ENCODE results near the gene EYS.
"Not testable (repeated sequence)": the region's sequence is repeated elsewhere in the genome, so short reads cannot be mapped to it uniquely, and the experiment has no call there.

Gene EYS

DNA sequence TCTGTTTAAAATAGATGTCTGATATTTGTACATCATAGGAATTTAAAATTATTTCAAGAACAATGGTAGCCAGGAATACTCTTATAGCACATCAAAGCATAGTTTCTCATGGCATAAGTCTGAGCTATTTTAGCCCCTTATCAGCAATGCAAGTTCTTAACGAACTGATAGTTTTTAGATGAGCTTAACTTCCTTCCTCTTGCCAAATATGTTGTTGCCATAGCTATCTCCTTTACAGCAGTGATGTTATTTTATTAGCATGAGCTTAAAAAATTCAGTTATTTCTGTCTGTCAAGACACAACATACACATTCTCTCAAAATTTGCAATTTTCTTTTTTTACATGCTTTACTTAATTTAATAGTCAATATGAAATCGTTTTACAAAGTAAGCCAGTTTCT lies 1204.2 kb downstream of the EYS start:
- in situ Hi-C loops (cut with MboI; ENCODE audit: low sequenced_read_pairs), result no loop called here

DNA sequence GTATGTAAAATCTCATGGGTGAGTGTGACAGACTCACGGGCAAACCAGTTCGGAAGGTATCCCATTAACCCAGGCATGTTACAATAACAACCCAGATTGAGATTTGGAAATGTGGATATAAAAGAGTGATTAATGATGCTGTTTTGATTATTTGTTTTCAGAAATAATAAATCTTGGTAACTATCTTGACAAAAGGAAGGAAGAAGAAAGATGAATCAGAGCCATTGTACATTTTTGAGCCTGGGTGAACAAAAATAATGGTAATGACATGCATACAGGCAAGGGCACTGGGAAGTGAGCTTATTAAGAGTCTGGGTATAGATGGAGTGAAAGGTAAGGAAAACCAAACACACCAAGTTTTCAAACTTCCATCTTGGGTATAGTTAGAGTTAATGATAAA lies 1209.4 kb downstream of the EYS start:
- in situ Hi-C loops (cut with MboI; ENCODE audit: low sequenced_read_pairs), result no loop called here

DNA sequence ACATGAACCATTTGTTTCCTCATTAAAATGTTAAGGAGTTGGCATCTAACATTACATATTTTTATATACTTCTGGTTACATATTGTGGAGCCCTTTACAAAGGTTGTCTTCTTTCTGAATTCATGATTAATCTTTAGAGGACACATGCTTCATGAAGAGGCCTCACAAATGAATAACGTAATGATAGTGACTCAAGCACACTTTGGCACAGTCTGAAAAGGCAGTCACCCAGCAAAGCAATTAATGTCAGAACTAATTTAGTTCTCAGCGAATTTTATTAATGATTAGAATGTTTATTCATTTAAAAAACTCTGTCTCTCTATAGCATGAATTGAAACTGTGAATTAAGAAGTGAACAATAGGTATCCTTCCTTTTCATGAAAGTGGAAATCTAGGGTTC lies 1217.3 kb downstream of the EYS start:
- in situ Hi-C loops (cut with MboI; ENCODE audit: low sequenced_read_pairs), result no loop called here

DNA sequence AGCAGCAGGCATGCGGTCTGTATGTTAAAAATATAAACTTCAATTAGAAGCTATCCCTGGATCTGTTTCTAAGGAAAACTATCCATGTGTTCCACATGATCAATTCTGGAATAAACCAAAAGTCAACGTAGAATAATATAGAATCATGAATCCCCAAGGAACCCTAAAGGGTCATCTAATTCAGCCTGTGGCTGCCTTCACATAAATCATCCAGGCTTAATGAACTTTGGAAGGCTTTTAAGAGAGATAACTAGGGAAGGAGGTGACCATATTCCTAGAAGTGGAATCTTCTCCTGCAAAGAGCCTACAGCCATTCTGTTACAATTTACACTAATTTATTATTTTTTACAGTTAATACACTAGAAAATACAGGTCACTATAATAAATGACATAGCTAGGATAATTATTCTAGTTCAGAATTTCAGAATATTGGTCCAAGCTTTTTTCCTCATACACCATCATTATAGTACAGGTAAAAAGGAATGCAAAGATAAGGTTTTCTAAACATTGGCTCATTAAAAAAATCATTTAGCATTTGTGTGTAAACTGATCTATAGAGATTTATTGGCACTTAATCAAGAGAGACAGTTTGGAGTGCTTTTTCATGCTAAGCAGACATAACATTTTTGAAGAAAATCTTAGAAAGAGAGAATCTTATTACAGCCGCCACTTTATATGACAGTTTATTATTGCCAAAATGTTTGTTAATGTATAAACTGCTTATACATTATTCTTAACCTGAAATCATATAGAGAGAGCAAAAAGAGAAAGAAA lies 1220.3 kb downstream of the EYS start:
- in situ Hi-C loops (cut with MboI; ENCODE audit: low sequenced_read_pairs), result no loop called here

DNA sequence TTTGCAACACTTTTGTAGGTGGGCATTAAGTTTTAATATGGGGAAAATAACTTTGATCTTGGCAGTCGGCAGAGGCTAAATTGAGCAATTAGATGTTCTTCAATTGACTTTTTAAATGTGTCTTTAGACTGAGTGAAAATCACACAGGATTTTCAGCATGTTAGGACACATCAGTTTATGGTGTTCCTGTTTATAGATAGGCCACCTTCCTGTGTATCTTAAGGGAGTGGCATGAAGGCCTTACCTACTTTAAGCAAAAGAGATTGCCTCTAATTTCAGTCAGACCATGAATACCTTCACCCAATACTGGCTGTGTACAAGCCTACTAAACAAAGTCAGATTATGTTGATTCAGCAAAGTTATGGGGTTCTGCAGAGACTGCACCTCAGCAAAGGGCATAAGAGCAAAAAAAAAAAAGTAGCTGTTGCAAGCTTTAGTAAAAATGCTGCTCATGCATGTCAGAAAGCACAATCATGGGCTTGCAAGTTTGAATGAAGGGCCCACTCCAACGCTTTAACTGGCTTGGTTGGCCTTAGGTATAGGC lies 1223.0 kb downstream of the EYS start:
- in situ Hi-C loops (cut with MboI; ENCODE audit: low sequenced_read_pairs), result no loop called here

DNA sequence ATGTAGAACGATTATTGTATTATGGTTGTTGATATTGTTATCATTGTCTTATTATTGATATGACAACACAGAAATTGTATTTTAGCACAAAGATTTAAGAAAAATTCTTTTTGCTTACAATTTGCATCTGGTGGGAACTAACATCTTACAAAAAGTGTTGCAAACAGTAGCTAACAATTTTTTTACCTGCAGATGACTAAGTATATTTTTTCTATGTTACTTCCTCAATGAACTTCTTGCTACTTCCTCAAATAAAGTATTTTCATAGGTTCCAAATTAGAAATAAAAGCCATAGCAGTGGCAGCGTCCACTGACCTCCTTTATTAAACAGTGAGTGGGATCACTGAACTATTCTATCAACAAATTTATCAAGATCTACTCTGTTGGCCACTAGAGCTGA lies 1224.4 kb downstream of the EYS start:
- in situ Hi-C loops (cut with MboI; ENCODE audit: low sequenced_read_pairs), result no loop called here

DNA sequence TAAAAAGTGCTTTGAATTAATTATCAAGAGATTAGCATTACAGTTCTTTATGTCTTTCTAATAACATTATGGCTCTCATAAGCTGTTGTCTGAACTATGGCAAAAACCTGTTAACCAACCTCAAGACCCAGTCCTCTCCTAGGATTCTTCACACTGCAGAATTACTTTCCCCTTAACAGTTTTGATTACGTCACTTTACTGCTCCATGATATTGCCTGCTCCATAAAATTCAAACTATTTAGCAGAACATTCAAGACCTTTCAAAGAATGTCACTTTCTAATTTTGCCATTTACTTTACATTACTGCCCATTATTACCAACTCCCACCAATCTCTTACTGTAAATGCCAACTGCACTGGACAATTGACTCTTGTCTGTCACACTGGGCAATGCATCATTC lies 1227.9 kb downstream of the EYS start:
- in situ Hi-C loops (cut with MboI; ENCODE audit: low sequenced_read_pairs), result no loop called here

DNA sequence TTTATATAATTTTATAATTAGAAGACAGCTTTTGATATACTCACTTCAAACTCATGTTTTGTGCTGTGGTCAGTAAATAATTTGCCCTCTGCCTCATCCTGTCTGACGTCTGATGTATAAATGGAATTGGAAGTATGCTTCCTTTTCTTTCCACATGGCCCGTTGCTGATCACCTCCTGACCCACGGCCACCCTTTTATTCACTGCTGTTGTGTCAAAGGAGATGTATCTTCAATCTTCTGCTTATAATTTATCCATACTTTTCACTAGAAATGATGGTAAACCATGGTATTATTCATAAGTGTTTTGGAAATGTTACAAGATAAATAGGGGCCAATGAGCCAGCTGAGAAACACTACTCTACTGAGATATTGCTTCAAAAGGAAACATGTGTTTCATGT lies 1229.6 kb downstream of the EYS start:
- in situ Hi-C loops (cut with MboI; ENCODE audit: low sequenced_read_pairs), result no loop called here

DNA sequence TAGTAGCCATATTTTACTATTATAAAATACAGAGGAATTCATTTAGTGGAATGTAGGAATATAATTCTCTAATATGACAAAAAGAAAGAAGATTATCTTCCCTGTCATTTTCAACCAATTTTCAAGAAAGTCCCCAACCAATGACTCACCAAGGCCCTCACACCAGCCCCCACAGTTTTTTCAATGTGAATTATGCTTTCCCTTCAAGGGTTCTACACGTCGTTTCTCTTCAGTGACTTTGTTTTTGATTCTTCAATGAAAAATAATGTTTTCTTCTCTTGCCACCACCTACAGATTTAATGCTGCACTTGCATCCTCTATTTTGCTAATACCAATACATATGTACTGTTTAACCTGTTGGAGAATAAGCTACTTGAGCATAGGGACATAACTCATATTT lies 1230.1 kb downstream of the EYS start:
- in situ Hi-C loops (cut with MboI; ENCODE audit: low sequenced_read_pairs), result no loop called here

DNA sequence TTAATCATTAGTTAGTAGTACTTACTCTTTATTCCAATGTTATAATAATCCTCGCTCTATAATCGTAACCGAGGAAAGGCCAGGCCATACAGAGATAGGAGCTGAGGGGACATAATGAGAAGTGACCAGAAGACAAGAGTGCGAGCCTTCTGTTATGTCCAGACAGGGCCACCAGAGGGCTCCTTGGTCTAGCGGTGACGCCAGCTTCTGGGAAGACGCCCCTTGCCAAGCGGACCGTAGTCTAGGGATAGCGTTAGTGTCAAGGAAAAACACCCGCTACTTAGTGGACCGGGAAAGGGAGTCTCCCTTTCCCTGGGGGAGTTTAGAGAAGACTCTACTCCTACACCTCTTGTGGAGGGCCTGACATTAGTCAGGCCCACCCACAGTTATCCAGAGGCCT lies 1237.6 kb downstream of the EYS start:
- in situ Hi-C loops (cut with MboI; ENCODE audit: low sequenced_read_pairs), result not testable (repeated sequence)

DNA sequence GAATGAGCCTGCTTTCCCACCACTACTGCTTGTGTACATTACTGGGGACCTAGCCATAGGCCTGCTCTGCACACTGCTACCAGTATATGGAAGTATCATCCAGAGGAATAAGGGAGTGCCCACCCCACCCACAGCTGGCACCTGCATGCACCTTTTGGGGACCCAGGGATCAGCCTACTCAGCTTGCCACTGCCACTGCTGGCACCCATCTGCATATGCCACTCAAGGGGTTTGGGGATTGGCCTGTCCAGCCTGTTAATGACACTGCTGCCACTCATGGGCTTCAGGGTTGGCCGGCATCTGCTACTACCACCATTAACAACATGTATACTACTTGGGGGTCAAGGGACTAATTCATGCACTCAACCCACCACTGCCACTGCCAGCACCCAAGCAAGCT lies 1239.4 kb downstream of the EYS start:
- in situ Hi-C loops (cut with MboI; ENCODE audit: low sequenced_read_pairs), result no loop called here

DNA sequence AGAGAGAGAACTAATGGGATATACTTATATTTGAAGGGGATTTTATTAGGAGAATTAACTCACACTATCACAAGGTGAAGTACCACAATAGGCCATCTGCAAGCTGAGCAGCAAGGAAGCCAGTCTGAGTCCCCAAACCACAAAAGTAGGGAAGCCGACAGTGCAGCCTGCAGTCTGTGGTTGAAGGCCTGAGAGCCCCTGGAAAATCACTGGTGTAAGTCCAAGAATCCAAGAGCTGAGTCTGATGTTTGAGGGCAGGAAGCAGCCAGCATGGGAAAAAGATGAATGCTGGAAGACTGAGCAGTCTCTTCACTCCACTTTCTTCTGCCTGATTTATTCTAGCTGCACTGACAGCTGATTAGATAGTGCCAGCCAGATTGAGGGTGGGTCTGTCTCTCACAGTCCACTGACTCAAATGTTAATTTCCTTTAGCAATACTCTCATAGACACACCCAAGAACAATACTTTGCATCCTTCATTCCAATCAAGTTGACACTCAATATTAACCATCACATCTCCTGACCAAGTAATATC lies 1247.5 kb downstream of the EYS start:
- in situ Hi-C loops (cut with MboI; ENCODE audit: low sequenced_read_pairs), result no loop called here

DNA sequence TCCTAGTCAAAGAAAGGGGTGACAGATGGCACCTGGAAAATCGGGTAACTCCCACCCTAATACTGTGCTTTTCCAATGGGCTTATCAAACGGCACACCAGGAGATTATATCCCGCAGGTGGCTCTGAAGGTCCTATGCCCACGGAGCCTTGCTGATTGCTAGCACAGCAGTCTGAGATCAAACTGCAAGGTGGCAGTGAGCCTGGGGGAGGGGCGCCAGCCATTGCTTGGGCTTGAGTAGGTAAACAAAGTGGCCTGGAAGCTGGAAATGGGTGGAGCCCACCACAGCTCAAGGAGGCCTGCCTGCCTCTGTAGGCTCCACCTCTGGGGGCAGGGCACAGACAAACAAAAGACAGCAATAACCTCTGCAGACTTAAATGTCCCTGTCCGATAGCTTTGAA lies 1258.9 kb downstream of the EYS start:
- in situ Hi-C loops (cut with MboI; ENCODE audit: low sequenced_read_pairs), result not testable (repeated sequence)

DNA sequence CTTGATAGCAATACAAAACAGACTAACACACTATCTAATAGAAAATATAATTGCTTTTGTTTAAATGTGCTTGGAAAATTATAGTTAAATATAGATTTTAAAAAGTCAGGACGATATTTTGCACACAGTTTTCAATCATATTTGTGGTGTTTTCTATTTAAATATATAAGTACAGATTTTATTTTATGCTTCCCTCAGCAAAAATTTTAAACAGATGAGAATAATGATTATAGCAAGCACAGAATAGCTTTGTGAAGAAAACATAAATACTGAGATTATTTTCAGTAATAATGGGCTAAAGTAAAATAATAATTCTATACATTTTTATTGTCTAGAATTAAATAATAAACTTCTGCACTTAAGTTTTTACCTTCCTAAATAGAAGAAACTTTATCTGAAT lies 1262.0 kb downstream of the EYS start:
- in situ Hi-C loops (cut with MboI; ENCODE audit: low sequenced_read_pairs), result no loop called here

DNA sequence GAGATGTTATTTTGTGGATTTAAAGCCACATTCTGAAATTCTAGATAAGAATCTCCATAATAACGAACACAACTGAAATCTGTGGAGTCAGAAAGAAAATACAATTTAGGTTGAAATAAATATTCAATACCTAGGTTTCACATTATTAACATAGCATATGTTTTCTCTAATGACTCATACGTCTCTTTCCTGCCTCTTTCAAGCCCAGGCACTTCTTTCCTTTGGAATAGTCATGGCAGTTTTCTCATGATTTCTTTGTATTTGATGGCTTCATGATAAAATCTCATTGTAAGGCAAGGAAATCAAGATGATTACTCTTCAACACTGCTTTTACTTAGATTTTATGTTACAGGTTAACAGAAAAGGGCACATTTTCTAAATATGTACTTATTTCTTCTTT lies 1267.8 kb downstream of the EYS start:
- in situ Hi-C loops (cut with MboI; ENCODE audit: low sequenced_read_pairs), result no loop called here

DNA sequence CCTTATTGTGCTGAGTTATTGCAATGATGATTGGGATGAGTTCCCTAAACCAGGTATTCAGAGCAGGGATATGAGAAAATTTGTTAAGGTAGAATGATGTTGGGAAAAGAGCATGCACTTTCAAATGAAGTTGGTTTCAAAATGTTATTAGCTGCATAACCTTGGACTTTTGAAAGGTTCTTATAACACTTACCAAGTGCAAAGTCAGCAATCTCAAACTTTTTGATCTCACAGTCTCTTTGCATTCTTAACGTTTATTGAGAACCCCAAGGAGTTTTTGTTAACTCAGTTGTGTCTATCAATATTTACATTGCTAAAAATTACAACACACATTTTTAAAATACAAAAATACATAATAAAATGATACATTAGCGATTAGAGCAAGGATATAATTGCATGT lies 1269.0 kb downstream of the EYS start:
- in situ Hi-C loops (cut with MboI; ENCODE audit: low sequenced_read_pairs), result no loop called here

DNA sequence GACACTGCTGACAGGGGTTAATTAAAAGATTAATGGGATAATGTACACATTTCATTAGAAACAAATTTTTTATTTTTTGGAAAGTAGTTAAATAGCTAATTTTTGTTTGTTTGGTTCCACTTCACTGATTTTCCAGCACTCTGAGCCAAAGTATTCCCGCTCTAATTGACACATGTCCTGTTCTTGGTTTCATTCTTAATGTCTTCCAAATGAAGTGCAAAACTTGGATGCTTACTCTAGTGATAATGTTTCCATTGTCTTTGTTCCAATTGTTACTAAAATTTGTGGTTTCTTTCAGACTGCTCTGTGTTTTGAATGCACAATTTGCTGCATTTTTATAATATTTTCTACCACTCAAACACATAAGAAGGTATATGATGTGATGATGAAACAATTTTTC lies 1277.1 kb downstream of the EYS start:
- in situ Hi-C loops (cut with MboI; ENCODE audit: low sequenced_read_pairs), result no loop called here

DNA sequence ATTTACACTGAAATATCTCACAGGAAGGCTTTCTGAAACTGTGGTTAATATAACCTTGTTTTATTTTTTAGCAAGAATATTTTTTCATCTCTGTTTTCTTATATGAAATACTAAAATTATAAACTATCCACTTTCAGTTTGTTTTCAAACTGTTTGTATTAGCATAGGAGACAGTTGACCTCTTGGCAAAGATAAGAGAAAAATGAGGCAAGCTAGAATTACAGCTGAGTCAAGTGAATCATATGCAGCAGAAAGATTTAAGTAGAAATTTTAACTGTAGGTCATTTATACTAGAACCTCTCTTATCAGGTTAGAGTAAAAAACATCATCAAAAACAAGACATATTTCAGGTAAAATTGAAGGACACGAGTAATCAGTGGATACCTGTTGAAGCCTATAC lies 1278.8 kb downstream of the EYS start:
- in situ Hi-C loops (cut with MboI; ENCODE audit: low sequenced_read_pairs), result no loop called here

DNA sequence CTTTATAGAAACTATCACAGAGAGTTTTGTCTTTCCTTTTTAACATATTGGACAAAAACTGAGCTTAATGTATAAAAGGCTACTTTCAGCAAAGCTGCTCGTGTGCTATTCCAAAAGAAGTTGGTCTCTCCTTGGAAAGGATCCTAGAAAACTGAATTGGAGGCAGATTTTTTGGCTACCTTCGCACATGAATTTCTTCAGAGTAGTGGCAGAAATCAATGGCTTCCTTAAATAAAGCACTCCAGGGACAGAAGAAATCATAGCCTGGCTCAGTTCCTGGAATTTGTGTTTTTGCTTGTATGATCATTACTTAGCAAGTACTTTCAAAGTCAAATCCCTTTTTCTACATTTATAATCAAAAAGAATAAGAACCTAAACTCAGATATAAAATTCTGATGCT lies 1291.1 kb downstream of the EYS start:
- in situ Hi-C loops (cut with MboI; ENCODE audit: low sequenced_read_pairs), result no loop called here

DNA sequence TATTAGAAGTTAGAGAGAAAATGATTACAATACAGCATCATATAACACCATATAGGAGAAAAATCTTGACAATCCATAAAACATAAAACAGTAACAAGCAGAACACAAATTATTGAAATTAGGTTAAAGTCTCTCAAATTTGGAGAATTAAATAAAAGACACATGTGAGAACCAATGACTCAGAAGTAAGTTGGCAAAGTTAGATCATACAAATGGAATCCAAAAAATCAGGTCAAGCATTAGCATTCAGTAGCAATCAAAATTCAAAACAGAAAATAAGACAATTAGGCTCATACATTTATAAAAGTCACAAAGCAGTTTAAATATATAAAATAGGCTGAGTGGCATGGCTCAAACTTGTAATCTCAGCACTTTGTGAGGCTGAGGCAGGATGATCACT lies 1295.8 kb downstream of the EYS start:
- in situ Hi-C loops (cut with MboI; ENCODE audit: low sequenced_read_pairs), result no loop called here

DNA sequence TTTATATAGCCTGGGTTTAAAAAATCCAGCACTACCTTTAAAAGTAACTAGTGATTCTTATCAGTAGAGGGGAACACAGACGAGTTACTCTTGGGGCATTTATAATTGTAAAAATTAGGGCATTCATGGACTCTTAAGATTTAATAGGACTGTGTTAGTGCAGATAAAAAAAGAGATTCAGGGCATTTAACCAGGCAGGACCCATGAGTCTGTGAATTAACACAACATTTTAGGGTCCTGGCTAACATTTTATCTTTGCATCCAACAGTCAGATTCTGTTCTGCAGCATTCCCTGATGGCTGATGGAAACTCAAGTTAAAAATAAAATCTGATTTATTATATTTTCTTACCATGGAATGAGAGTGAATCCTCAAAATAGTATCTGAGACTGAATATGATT lies 1297.1 kb downstream of the EYS start:
- in situ Hi-C loops (cut with MboI; ENCODE audit: low sequenced_read_pairs), result no loop called here

DNA sequence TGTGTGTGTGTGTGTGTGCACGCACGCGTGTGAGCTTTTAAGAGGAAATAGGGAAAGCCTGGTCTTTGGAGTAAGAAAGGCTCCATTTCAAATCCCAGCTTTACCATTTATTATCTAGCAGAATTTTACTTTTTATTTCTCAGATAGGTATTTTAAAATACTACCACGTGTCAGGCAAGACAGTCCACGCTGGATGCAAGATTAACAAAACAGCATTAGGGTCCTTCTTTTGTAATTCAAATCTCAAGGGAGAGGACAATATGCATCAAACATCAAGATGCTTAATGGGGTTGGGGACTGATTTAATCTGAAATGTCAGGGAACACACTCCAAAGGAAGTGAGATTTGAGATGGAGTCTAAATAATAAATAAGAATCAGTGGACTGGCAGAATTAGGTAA lies 1302.6 kb downstream of the EYS start:
- in situ Hi-C loops (cut with MboI; ENCODE audit: low sequenced_read_pairs), result no loop called here

DNA sequence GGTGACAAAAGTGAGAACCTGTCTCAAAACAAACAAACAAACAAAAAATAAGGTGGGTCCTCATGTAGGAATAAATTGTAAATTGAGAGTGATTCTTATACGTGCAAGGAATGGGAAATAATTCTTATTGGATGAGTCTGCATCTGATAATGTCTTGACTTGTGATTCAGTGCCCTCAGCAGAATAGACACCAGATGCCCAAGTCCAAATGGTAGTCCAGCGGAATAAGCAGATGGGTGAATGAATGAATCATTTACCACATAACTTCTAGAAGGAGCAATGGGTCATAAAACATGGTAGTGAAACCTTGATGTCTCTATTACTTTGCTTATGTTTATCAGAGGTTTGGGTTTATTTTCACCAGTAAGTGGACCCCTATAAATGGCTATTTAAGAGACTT lies 1323.7 kb downstream of the EYS start:
- in situ Hi-C loops (cut with MboI; ENCODE audit: low sequenced_read_pairs), result no loop called here
